Fibroblast of lung (primary cell): ENCODE measurements around the gene LEPROT.

Source experiments
- CTCF ChIP-seq, 2 donors: IDR thresholded peaks in 1 of 2; conservative IDR thresholded peaks in 1 of 2; 1 replicate in 1 of 2; 2 replicates in 1 of 2; pipeline ENCODE4 v1.5.1; 2011 to 2012; ENCODE audit warnings: low read length in 2 of 2, control low read depth in 1 of 2, inconsistent platforms in 1 of 2, low read depth in 1 of 2, mild to moderate bottlenecking in 1 of 2
- EZH2 ChIP-seq: IDR thresholded peaks from 2 replicates; pipeline ENCODE4 v1.5.1; 2012; ENCODE audit warnings: low read length, control low read depth, mild to moderate bottlenecking; ENCODE audit errors: missing control alignments

DNA sequence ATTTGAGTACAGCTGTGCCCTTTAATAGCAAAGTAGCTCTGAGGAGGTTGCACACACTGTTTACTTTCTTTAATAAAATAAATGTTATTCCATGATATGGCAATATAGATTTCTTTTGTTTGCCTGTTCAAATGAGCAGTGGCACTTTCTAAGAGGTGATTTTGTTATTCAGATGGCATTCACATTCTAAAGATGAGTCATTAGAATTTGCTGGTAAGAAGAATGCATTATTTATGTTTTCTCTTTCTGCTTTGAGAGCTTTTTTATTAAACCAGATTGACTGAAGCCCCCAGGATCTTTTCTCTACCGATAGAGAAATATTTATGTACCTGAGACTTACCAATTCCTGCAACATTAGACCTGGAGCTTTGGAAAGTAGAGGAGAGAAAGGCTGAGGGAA is 11.2 kb upstream of the LEPROT start:
- TF ChIP-seq CTCF (conservative IDR thresholded peaks at IDR 0.05 in 1 of 2, IDR thresholded peaks at IDR 0.05 in 1 of 2; ENCODE audit: low read depth in 1 of 2, low read length in 2 of 2) (no peak), EZH2 (no peak)
